ENCODE results near the gene UBN1. TPM values are rescaled to one million over a fixed set of nuclear protein-coding genes. Genes with fewer than 3 reads are reported as not detected.

Gene UBN1
- polyA plus RNA-seq, 3 donors: 5.3 to 24.5 (median 7.3) TPM

DNA sequence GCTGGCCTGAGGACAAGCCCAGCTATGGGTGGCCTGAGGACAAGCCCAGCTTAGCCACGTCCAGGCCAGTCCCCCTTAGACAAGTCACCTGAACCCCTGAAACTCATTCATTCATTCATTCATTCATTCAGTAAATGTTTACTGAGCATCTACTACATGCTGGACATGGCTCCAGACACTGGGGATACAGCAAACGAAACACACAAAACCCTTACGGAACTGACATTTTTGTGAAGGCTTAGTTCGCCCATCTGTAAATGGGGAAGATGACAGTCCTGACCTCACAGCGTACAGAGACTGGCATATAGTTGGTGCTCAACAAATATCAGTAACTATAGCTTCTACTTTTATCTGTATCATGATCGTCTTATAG is 52.2 kb downstream of the UBN1 start:
- Histone ChIP-seq H3K27me3 (ENCODE audit: control insufficient read depth in 2 of 2, insufficient read depth in 2 of 2, low read length in 2 of 2) (no peaks in the 10 kb centered on the region), H3K4me2 (replicated peaks; ENCODE audit: extremely low read depth, low read length, poor library complexity, severe bottlenecking) (no peak overlapping the region), H3K4me1 (ENCODE audit: control insufficient read depth in 1 of 2, insufficient read depth in 2 of 2, low read length in 2 of 2) (no peaks in the 10 kb centered on the region), H3K9me3 (replicated peaks in 1 of 2; ENCODE audit: control insufficient read depth in 1 of 2, insufficient read depth in 1 of 2, low read length in 2 of 2) (no peaks in the 10 kb centered on the region), H4K20me1 (ENCODE audit: insufficient read depth, low read length) (no peaks in the 10 kb centered on the region), H3K36me3 (replicated peaks in 1 of 2; ENCODE audit: control insufficient read depth in 1 of 2, insufficient read depth in 2 of 2, low read length in 2 of 2) (no peaks in the 10 kb centered on the region), H2AFZ (ENCODE audit: insufficient read depth, low read depth, low read length, poor library complexity, severe bottlenecking) (no peak overlapping the region), H3K79me2 (ENCODE audit: insufficient read depth, low read length) (no peaks in the 10 kb centered on the region), H3K4me3 (replicated peaks in 1 of 3; ENCODE audit: low read depth in 2 of 3, low read length in 3 of 3) (no peak overlapping the region), H3K27ac (ENCODE audit: low read depth in 1 of 2, low read length in 2 of 2) (no peak overlapping the region), H3K9ac (ENCODE audit: insufficient read depth, low read length, poor library complexity, severe bottlenecking) (no peak overlapping the region)
- no peaks in the 10 kb centered on the region for H3K4me1 Mint-ChIP-seq
- peaks cover 4 to 5% (median 4%) of the 10 kb centered on the region in 3 donors for H3K27me3 Mint-ChIP-seq (ENCODE audit: low read depth in 3 of 3)
- H3K27ac Mint-ChIP-seq: no peak overlapping the region
- TF ChIP-seq CTCF (IDR thresholded peaks at IDR 0.05): no peak
- no peaks in the 10 kb centered on the region for H3K36me3 Mint-ChIP-seq
- DNase-seq: no peak
- intact Hi-C loops (cut with micrococcal nuclease): no loop called here
- no CpG with 5 or more reads among the region's 6 CpGs for WGBS (ENCODE audit: insufficient coverage)
- H3K9me3 Mint-ChIP-seq: peaks cover 0 to 6% (median 4%) of the 10 kb centered on the region in 7 donors
- H3K4me3 Mint-ChIP-seq: no peak overlapping the region

- 76% methylated on average over 3 of the region's 8 CpGs for WGBS (ENCODE audit: insufficient coverage)
Measured at GRCh38 chr16:4900036-4900435, 52.8 kb downstream of the UBN1 start.

More at GRCh38 chr16:4900036-4900435, 52.8 kb downstream of the UBN1 start:
- Histone ChIP-seq H4K20me1 (ENCODE audit: insufficient read depth, low read length) (no peaks in the 10 kb centered on the region), H3K4me3 (replicated peaks in 1 of 3; ENCODE audit: low read depth in 2 of 3, low read length in 3 of 3) (no peak overlapping the region), H3K9me3 (replicated peaks in 1 of 2; ENCODE audit: control insufficient read depth in 1 of 2, insufficient read depth in 1 of 2, low read length in 2 of 2) (no peaks in the 10 kb centered on the region), H3K27ac (ENCODE audit: low read depth in 1 of 2, low read length in 2 of 2) (no peak overlapping the region), H3K4me1 (ENCODE audit: control insufficient read depth in 1 of 2, insufficient read depth in 2 of 2, low read length in 2 of 2) (no peaks in the 10 kb centered on the region), H3K79me2 (ENCODE audit: insufficient read depth, low read length) (no peaks in the 10 kb centered on the region), H3K4me2 (replicated peaks; ENCODE audit: extremely low read depth, low read length, poor library complexity, severe bottlenecking) (no peak overlapping the region), H2AFZ (ENCODE audit: insufficient read depth, low read depth, low read length, poor library complexity, severe bottlenecking) (no peak overlapping the region), H3K27me3 (ENCODE audit: control insufficient read depth in 2 of 2, insufficient read depth in 2 of 2, low read length in 2 of 2) (no peaks in the 10 kb centered on the region), H3K36me3 (replicated peaks in 1 of 2; ENCODE audit: control insufficient read depth in 1 of 2, insufficient read depth in 2 of 2, low read length in 2 of 2) (no peaks in the 10 kb centered on the region), H3K9ac (ENCODE audit: insufficient read depth, low read length, poor library complexity, severe bottlenecking) (no peak overlapping the region)
- H3K27ac Mint-ChIP-seq: no peak overlapping the region
- intact Hi-C loops (cut with micrococcal nuclease): no loop called here
- H3K4me1 Mint-ChIP-seq: no peaks in the 10 kb centered on the region
- DNase-seq: no peak
- H3K27me3 Mint-ChIP-seq (ENCODE audit: low read depth in 3 of 3): peaks cover 4 to 5% (median 5%) of the 10 kb centered on the region in 3 donors
- no peak for TF ChIP-seq CTCF (IDR thresholded peaks at IDR 0.05)
- no peak overlapping the region for H3K4me3 Mint-ChIP-seq
- H3K36me3 Mint-ChIP-seq: no peaks in the 10 kb centered on the region
- H3K9me3 Mint-ChIP-seq: peaks cover 0 to 7% (median 4%) of the 10 kb centered on the region in 7 donors
